Activated CD4-positive, alpha-beta T cell treated with anti-CD3 and anti-CD28 coated beads for 1 hour (primary cell): ENCODE measurements around the gene FANK1.
"Not testable (repeated sequence)": the region's sequence is repeated elsewhere in the genome, so short reads cannot be mapped to it uniquely, and the experiment has no call there.

Source experiments
- DNase-seq: peaks from one replicate; pipeline ENCODE4 v3.0.0-alpha.2; 2020

The FANK1 gene

DNA sequence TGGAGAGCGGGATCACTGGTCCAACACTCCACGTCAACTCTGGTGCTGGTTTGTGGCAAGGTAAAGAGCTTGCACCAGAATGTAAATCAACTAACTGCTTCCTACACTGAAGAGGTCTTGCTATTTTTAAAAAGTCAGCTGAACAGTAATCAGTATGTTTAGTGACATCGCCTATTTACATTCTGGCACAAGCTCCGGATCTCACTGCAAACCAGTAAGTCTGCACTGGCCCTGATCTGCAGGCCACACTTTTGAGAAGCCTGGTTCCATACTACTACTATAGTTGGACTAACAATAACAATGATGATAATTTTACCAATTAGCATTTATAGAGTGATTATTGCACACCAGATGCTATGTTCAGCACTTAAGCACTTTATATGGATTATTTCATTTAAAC lies 6.9 kb upstream of the FANK1 start:
- not testable (repeated sequence) for DNase-seq

DNA sequence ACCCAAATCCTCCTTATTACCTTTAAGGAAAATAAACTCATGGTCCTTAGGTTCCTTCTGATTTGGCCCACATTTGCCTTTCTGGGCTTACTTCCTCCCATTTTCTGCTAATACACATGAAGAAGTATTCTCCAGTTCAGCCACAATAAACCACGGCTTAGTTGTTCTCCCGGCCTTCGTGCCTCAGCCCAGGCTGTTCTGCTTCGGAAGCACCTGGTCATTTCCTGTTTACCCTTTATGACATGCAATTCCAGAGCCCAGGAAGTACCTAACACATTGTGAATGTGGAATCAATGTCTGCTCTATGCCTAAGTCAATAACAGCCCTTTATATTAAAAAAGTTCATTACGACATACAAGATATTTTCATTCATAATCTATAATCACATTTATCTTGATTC lies 4.0 kb upstream of the FANK1 start:
- not testable (repeated sequence) for DNase-seq

DNA sequence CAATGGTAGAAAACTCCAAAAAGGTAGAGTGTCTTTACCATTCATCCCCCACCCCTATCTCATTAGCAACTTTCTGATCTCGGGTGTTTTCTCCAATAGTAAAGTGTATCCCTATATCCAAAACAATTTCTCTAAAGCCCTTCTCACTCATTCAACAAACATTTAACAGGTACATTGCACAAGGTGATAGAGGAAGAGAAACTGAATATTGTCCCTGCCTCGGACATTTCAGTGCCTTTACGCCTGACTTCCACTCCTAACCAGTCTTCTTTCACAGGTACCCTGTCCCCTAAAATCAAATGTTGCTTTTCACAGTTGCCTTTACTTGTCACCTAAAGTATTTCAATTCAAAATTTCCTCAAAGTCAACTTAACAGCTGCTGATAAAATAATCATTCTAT lies 2.2 kb upstream of the FANK1 start:
- DNase-seq, result not testable (repeated sequence)

DNA sequence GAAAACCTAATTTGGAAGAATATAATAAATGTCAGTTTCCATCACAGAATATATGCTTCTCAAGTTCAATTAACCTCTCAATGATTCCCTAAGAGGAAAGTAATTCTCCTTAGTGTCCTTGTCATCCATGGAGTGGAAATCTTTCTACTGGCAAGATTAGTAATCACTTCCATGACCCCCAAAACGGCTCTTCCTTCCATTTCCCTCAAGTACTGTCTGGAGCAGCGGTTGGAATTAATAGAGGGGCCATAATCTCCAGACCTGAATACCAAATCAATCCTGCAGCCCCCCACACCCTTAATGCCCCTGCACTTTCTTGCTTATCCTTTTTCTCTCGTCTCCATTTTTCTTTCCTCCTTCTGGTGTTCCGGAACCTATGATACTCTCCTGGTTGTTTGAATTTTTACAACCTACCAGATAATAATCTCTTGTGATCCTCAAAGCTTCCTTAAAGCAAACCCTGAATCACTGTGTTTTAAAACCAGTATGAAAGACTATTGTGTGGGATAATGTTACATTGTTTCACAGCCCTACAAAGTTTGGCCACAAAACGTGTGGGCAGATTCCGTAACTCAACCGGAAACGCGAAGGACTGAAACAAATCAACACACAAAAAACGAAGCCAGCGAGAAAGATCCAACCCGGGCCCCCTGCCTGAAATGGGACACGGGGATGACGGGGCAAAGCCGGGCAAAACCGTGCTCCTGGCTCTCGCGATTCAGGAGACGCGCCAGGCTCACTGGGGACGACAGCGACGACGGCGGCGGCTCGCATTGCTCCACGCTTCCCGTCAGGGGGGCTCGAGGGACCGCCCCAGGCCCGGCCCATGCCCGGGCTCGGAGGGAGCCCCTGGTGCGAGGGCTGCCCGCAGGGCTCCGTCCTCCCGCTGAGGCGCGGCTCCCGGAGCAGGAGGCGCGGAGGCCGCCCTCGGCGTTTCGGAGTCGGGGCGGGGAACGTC lies 955 bp upstream of the FANK1 start:
- DNase-seq, result peak; percentile 19

DNA sequence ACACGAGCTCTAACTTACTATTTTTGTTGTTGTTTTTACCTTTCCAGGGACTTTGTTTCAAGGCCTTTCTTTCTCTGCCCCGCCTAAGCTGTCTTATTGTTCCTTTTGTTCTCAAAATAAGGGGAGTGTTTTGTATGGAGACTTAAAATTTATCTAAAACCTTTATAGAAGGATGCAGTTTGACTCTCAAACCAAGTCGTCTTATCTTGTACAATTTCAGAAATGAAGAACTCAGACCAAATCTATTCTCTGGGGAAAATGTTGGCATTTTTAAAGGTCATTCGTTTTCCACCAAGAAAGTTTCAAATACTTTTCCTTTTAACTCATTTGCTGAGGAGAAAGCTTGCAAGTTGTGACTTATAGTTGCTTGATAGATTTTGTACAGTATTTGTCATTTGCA lies 953 bp downstream of the FANK1 start:
- DNase-seq, result not testable (repeated sequence)

DNA sequence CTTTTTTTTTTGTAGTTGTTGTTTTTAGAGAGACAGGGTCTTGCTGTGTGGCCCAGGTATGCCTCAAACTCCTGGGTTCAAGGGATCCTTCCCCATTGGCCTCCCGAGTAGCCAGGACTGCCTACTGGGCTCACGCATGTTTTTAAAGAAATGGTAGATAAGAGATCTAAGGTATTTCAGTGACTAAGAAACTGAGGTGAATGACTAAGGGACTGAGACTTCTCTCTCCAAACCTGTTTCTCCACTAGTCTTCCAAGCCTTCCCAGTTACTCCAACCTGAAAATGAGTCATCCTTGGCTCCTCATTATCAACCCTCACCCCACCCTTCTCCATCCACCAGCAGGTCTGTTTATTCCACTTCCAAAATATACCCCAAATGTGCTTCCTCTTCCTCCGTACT lies 4.6 kb downstream of the FANK1 start:
- not testable (repeated sequence) for DNase-seq

DNA sequence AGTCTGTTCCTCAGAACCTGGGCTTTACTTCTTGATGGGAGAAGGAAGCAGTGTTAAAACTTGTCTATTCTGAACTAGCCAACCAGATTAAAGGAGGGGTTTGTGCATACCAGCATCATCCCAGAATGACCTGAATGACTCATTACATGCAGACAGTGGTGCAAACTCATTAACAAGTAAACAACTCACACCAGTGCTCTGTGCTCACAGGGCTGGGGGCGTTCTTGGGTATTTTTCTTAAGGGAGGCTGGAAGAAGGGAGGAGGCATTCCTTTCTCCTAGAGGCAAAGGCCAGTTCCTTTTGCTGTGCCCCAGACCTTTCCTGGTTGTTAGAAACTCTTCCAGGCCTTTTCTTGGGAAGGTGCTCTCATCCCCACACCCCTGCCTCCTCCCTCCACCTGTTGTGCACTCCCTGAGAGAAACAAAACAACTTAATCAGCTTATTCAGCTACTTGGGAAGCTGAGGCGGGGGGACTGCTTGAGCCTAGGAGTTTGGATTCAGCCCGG lies 6.8 kb downstream of the FANK1 start:
- not testable (repeated sequence) for DNase-seq

DNA sequence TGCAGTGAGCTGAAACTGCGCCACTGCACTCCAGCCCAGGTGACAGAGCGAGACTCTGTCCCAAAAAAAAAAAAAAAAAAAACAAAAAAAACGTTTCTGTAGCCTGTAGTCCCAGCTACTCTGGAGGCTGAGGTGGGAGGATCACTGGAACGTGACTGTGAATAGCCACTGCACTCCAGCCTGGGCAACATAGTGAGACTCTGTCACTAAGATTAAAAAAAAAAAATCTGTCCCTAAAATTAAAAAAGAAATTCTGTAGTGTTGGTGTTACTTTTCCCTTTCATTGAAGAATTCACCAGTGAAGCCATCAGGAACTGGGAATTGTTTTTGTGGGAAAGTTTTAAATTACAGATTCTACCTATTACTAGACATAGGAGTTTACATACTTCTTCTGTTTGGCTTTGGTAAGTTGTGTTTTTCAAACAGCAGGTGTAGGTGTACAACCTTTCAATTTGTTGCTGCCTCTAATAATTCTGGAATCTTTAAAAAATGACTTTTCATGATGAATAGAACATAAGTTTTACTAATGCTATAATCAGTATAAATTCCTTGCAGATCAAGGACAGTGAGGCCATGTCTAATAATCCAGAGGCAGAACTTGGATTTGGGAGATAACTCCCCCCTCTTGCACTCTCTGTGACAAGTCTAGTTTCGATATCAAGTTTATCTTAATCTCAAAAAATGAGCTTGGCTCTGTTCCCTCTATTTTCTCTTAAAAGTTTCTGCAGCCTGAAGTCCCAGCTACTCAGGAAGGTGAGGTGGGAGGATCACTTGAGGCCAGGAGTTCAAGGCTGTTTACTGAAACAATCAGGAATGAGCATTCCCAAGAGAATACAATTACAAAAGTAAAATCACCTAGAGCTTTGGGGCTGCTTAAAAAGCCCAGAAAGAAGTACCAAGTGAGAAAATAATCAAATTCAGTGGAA lies 9.0 kb downstream of the FANK1 start:
- DNase-seq, result not testable (repeated sequence)

DNA sequence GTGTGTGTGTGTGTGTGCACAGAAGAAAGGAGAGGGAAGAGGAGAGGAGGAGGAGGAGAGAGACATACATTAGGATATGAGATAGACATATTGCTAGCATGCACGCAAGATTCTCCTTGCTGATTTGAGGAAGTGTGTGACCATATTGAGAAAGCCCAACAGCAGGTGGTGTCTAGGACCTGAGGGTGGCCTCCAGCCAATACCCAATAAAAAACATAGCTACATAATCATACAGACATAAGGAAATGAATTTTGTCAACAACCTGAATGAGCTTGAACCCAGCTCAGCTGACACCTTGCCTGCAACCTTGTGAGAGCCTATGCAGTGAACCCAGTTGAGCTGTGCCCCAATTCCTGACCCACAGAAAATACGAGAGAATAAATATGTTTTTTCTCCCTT lies 11.2 kb downstream of the FANK1 start:
- not testable (repeated sequence) for DNase-seq

DNA sequence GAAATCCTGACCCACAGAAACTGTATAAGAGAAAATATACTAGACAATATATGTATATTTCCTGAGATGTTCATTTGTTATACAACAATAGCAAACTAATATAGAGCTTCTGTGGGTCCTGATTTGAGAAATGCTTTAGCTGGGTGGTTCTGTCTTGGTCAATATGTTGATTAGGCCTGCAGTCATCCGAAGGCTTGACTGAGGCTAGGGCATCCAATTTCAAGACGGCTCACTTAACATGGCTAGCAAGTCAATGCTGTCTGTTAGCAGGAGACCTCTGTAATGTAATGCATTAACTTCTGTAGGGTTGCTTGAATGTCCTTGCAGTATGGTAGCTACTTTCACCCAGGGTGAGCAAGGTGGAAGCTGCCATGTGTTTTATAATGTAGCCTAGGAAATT lies 12.4 kb downstream of the FANK1 start:
- not testable (repeated sequence) for DNase-seq

DNA sequence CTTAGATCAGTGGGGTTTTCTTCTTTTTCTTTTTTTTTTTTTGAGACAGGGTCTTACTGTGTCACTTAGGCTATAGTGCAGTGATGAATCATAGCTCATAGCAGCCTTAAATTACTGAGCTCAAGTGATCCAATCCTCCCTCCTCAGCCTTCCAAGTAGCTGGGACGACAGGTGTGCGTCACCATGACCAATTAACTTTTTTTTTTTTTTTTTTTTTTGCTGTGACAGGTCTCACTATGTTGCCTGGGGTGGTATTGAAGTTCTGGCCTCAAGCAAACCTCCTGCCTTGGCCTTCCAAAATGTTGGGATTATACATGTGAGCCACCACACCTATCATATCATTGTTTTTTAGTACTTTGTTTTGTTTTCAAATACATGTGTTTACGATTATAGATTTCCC lies 13.1 kb downstream of the FANK1 start:
- not testable (repeated sequence) for DNase-seq

DNA sequence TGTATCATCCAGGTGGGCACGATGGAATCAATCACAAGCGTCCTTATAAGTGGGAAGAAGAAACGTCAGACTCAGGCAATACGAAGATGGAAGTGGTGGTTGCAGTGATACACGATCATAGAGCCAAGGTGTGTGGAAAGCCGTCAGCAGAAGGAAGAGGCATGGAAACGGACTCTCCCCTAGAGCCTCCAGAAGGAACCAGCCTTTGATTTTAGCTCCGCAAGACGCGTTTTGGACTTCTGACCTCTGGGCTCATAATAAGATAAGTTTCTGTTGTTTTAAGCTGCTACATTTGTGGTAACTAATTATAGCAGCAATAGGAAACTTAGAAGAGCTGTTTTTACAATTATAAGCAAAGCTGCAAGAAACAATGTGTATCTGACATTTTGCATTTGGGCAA lies 14.8 kb downstream of the FANK1 start:
- DNase-seq, result no peak

DNA sequence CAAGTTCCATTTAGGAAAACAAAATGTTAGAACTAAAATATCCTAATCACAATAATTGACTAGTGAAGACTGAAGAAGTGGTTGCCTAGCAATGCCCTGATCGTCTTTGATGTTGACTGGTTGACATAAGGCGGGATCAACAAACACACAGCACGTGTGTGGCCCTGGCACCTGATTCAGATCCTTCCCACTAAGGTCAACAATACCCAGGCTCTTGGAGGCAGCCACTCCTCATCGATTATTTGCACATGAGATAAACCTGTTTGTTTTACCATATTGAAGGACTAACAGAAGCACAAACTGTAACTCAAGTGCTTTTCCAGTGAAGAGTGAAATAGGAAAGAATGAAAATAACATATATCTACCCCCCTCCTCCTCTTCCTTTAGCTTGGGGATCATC lies 15.6 kb downstream of the FANK1 start:
- DNase-seq, result no peak

DNA sequence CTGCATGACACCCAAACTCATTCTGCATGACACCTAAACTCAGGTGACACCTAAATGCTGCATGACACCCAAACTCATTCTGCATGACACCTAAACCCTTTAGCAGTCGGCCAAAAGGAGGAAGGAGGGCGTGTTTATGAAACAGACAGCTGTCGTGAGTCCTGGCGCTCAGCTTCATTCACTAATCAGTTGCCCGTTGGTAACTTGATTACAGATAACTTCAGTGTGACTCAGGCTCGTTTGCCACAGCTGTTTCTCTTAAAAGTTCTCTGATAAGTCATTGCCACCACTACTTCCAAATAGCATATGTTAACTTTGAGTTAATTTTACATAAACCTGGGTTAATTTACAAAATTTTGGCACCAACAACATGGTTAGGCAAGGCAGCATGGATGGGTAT lies 16.9 kb downstream of the FANK1 start:
- not testable (repeated sequence) for DNase-seq

DNA sequence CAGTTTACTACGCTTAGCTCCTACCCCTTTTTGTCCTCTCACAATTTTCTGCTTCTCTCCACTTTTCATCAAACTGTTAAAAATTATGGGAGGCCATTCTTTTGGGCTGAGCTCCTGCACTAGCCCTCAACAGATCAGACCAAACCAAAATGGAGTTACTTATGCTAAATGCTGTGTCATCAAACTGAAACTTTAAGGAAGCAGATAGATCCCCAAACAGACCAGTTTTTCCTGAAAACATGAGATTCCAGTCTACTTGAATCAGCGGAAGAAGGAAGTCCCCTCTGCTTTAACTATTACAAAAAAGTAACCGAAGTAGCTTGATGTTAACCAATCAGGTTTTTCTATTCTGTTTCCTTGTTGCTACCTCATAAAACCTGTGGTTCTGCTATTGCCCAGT lies 20.6 kb downstream of the FANK1 start:
- no peak for DNase-seq

DNA sequence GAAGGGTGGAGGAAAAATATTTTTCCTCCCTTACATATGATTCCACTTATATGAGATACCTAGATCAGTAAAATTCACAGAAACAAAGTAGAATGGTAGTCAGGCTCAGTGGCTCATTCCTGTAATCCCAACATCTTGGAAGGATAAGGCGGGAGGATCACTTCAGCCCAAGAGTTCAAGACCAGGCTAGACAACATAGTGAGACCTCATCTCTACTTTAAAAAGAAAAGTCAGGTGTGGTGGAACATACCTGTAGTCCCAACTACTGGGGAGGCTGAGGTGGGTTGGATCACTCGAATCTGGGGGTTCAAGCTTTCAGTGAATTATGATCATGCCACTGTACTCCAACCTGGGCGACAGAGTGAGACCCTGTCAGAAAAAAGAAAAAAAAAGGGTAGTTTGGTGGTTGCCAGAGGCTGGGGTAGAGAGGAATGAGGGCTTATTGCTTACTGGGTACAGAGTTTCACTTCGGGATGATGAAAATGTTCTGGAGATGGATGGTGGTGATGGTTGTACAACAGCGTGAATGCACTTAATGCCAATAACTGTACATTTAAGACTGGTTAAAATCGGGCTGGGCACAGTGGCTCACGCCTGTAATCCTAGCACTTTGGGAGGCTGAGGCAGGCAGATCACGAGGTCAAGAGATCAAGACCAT lies 21.5 kb downstream of the FANK1 start:
- DNase-seq, result not testable (repeated sequence)

DNA sequence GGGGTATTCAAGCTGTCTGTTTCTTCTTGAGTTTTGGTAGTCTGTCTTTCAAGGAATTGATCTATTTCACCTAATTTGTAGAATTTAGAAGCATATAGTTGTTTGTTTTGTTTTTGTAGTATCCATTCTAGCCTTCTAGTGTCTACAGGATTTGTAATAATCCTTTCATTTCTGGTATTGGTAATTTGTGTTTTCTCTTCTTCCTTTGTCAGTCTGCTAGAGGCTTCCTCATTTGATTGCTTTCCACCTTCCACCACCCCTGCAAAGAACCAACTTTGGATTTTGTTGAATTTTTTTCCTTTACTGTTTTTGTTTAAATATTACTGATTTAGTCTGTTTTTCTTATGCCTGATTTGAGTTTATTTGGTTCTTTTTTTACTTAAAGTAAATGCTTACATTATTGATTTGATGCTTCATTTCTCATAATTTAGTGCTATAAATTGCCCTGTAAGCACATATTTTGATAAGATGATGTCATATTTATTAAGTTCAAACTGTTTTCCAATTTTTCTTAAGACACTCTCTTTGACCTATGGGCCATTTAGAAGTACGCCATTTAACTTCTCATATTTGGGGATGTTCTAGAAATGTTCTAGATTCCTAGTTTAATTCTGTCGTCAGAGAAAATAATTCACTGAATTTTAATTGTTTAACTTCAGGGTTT lies 25.4 kb downstream of the FANK1 start:
- not testable (repeated sequence) for DNase-seq

DNA sequence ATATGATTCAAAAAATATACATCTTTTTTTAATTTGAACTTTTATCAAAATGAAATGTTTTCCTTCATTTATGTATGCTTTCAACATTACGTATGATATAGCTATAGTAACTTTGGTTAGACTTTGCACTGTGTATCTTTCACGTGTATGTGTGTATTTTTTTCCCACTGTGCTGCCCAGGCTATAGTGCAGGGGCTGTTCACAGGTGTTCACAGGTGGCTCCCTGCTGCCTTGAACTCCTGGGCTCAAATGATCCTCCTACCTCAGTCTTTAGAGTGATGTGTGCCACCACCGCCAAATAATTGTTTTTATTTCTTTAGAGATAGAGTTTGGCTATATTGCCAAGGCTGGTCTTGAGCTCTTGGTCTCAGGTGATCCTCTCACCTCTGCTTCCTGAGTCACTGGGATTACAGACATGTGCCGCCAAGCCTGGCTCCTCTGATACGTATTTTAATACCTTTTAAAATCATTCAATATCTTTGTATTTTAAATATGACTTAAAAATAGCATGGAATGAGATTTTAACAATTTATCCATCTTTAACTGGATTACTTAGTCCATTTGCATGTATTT lies 29.0 kb downstream of the FANK1 start:
- no peak for DNase-seq

DNA sequence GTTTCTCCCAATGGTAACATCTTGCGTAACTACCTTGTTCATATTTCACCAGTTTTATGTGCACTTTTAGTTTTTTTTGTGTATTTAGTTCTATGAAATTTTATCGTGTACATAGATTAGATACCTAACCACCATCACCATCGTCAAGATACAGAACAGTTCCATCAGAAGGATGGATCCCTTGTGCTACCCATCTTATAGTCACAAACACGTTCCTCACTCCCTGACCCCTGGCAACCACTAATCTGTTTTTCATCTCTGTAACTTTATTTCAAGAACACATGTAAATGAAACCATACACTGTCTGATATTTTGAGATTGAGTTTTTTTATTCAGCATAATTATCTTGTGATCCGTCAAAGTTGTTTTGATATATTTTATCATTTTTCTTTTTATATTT lies 29.9 kb downstream of the FANK1 start:
- no peak for DNase-seq

DNA sequence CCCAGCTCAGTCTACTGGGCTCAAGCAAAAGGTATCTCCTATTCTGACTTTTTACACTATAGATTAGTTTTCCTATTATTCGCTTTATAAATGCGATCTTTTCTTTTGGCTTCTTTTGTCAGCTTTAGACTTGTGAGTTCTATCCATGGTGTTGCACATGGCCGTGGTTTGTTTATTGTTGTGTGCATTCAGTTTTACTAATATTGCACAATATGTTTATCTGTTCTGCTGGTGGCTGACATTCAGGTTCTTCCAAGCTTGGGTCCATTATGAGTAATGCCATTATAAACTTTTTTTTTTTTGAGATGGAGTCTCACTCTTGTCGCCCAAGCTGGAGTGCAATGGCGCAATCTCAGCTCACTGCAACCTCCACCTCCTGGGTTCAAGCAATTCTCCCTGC lies 30.9 kb downstream of the FANK1 start:
- not testable (repeated sequence) for DNase-seq

DNA sequence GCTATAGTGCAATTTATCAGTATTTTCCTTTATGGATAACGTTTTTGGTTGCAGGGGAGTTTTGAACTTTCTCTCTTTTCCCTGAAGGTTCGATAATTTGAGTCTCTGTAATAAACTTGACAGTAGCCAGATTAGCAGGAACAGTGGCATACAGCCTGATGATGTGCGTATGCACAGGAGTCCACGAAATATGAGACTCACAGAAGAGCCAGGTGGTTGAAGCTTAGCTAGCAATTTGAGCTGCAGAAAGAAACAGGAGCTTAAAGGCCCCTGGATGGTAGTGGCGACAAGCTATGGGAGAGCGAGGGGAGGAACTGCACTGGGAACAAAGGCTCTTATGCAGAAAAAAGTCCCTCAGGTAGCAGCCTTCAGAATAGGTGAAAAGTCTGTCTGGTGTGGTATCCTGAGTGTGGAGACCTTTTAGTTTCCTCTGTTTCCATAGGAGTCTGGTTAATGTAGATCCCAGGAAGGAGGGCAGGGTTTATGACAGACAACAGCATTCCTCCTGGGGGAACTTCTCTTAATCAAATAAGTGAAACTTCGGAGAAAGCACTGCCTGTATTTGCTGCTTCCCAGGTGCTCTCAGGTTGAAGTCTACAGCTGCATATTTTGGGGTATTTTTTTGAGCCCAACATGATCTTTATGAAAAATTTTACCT lies 32.7 kb downstream of the FANK1 start:
- no peak for DNase-seq
